OCI-LY7 (cell line): Measurements from ENCODE around the gene TMEM258. TPM values are rescaled to one million over a fixed set of nuclear protein-coding genes. Genes with fewer than 3 reads are reported as not detected.

Source experiments
- BruUV-seq: library from RNA; stranded (reverse); fragments of 400-500 nt; replicated peaks from 2 replicates; lab custom pipeline; 2021; lab: Mats Ljungman, UMichigan
- CTCF ChIA-PET: fragments of 300-600 bp; sonication (Branson Sonifier 250); formaldehyde crosslinking; loops from one replicate; lab custom pipeline; 2022; ENCODE audit warnings: antibody characterized with exemption; ENCODE audit not compliant: unreplicated experiment; lab: Charles Lee
- POLR2A ChIA-PET: fragments of 300-600 bp; sonication (Branson Sonifier 250); formaldehyde crosslinking; loops from one replicate; lab custom pipeline; 2022; ENCODE audit warnings: antibody characterized with exemption; lab: Charles Lee
- DNase-seq: peaks from one replicate; pipeline ENCODE4 v3.0.0-alpha.2; 2015; ENCODE audit warnings: low spot score
- H2AFZ ChIP-seq: fragments of 200-600 bp; sonication (generic), shearing (Covaris generic); 2 replicates; pipeline ENCODE4 v1.6.1; 2014; ENCODE audit warnings: mild to moderate bottlenecking, antibody characterized with exemption, low read length, moderate library complexity
- H3K27ac ChIP-seq: fragments of 200-600 bp; sonication (generic); 2 replicates; pipeline ENCODE4 v1.5.1; 2014; ENCODE audit warnings: mixed run types, low read depth, mild to moderate bottlenecking, moderate library complexity, low read length, inconsistent platforms; ENCODE audit not compliant: poor library complexity, severe bottlenecking
- H3K36me3 ChIP-seq: fragments of 200-600 bp; sonication (generic); 2 replicates; pipeline ENCODE4 v1.6.1; 2014; ENCODE audit warnings: mild to moderate bottlenecking, antibody characterized with exemption, low read length, moderate library complexity, mixed read lengths; ENCODE audit not compliant: insufficient read depth
- H3K4me1 ChIP-seq: fragments of 200-600 bp; sonication (generic); 2 replicates; pipeline ENCODE4 v1.5.1; 2014; ENCODE audit warnings: mild to moderate bottlenecking, low read length; ENCODE audit not compliant: insufficient read depth, poor library complexity, severe bottlenecking
- H3K4me2 ChIP-seq: fragments of 200-600 bp; sonication (generic); 2 replicates; pipeline ENCODE4 v1.6.1; 2014; ENCODE audit warnings: mild to moderate bottlenecking, low read length
- H3K4me3 ChIP-seq: fragments of 200-600 bp; sonication (generic); 2 replicates; pipeline ENCODE4 v1.5.1; 2014; ENCODE audit warnings: mild to moderate bottlenecking, low read depth, low read length; ENCODE audit not compliant: poor library complexity, severe bottlenecking
- H3K79me2 ChIP-seq: fragments of 200-600 bp; sonication (generic); 2 replicates; pipeline ENCODE4 v1.6.1; 2016; ENCODE audit warnings: low read depth, mild to moderate bottlenecking, low read length, moderate library complexity, mixed read lengths; ENCODE audit not compliant: insufficient read depth
- H3K9me2 ChIP-seq: fragments of 200-600 bp; sonication (generic); 2 replicates; pipeline ENCODE4 v1.6.1; 2016; ENCODE audit warnings: mild to moderate bottlenecking, low read length, mixed read lengths; ENCODE audit not compliant: insufficient read depth
- H3K9me3 ChIP-seq: fragments of 200-600 bp; sonication (generic); 2 replicates; pipeline ENCODE4 v1.6.1; 2014; ENCODE audit warnings: mild to moderate bottlenecking, mixed run types, low read length, mixed read lengths
- H4K20me1 ChIP-seq: fragments of 200-600 bp; sonication (generic); 2 replicates; pipeline ENCODE4 v1.6.1; 2014; ENCODE audit warnings: mild to moderate bottlenecking, antibody characterized with exemption, low read length, moderate library complexity, mixed read lengths; ENCODE audit not compliant: insufficient read depth
- EZH2phosphoT487 ChIP-seq: fragments of 200-600 bp; sonication (generic); IDR thresholded peaks from 2 replicates; pipeline ENCODE4 v1.6.1; 2018; ENCODE audit warnings: low read depth, borderline replicate concordance, mild to moderate bottlenecking, mixed run types, antibody characterized with exemption, low read length, moderate library complexity, mixed read lengths
- intact Hi-C: fragments of 100-400 bp; cut with micrococcal nuclease; formaldehyde crosslinking; loops from one replicate; pipeline ENCODE4 v1.10.0; 2022; ENCODE audit not compliant: unreplicated experiment
- total RNA-seq, 2 experiments: library from RNA; depleted of rRNA in 1 of 2; stranded (reverse); fragments of >200 nt in 1 of 2; shearing (Covaris generic) in 1 of 2; gene quantifications; 2 replicates each; pipeline ENCODE4 v1.2.3, GENCODE V29; 2014 to 2022
- TF ChIP-seq, protein P1 (sequence below): fragments of 200-600 bp; sonication (generic); conservative IDR thresholded peaks from 2 replicates; pipeline ENCODE4 v1.5.1; 2014; ENCODE audit warnings: mild to moderate bottlenecking, antibody characterized with exemption, low read length, moderate library complexity, mixed read lengths

TMEM258 gene
- total RNA-seq, 2 experiments from 2014 or later: 174 TPM

DNA sequence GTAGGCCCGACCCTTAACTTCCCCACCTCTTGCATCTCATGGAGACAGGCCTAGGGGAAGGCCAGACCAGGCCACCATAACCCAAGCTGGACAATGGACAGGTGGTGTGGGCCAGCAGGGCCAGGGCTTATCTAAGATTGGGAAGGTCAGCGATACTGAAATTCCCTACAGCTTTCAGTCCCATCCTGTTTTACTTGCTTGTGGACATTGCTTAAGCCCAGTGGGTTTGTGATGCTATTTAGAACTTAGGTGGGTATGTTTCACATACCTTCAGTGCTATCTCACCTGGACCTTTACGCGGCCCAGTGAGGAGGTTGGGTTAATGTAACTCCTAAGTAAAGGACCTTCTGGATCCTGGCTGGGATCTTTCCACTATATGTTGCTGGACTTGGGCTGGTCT lies 37.4 kb upstream of the TMEM258 start:
- no TSS peak for BruUV-seq
- H2AFZ ChIP-seq: no peak overlapping the region
- CTCF ChIA-PET: no interaction called here
- POLR2A ChIA-PET: no interaction called here
- intact Hi-C loops: no loop called here
- no peaks in the 10 kb centered on the region for H3K9me2 ChIP-seq
- no peak overlapping the region for H3K27ac ChIP-seq
- H3K9me3 ChIP-seq: no peaks in the 10 kb centered on the region
- H3K36me3 ChIP-seq: no peaks in the 10 kb centered on the region
- H3K4me3 ChIP-seq: no peak overlapping the region
- H3K79me2 ChIP-seq: no peaks in the 10 kb centered on the region
- no peaks in the 10 kb centered on the region for H4K20me1 ChIP-seq
- TF ChIP-seq, protein P1, sequence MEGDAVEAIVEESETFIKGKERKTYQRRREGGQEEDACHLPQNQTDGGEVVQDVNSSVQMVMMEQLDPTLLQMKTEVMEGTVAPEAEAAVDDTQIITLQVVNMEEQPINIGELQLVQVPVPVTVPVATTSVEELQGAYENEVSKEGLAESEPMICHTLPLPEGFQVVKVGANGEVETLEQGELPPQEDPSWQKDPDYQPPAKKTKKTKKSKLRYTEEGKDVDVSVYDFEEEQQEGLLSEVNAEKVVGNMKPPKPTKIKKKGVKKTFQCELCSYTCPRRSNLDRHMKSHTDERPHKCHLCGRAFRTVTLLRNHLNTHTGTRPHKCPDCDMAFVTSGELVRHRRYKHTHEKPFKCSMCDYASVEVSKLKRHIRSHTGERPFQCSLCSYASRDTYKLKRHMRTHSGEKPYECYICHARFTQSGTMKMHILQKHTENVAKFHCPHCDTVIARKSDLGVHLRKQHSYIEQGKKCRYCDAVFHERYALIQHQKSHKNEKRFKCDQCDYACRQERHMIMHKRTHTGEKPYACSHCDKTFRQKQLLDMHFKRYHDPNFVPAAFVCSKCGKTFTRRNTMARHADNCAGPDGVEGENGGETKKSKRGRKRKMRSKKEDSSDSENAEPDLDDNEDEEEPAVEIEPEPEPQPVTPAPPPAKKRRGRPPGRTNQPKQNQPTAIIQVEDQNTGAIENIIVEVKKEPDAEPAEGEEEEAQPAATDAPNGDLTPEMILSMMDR: no peak
- no peak for TF ChIP-seq EZH2phosphoT487
- no peak overlapping the region; the same call in 1 of the 2 replicates for H3K4me2 ChIP-seq
- peaks cover 18% of the 10 kb centered on the region for H3K4me1 ChIP-seq
- no peak for DNase-seq

DNA sequence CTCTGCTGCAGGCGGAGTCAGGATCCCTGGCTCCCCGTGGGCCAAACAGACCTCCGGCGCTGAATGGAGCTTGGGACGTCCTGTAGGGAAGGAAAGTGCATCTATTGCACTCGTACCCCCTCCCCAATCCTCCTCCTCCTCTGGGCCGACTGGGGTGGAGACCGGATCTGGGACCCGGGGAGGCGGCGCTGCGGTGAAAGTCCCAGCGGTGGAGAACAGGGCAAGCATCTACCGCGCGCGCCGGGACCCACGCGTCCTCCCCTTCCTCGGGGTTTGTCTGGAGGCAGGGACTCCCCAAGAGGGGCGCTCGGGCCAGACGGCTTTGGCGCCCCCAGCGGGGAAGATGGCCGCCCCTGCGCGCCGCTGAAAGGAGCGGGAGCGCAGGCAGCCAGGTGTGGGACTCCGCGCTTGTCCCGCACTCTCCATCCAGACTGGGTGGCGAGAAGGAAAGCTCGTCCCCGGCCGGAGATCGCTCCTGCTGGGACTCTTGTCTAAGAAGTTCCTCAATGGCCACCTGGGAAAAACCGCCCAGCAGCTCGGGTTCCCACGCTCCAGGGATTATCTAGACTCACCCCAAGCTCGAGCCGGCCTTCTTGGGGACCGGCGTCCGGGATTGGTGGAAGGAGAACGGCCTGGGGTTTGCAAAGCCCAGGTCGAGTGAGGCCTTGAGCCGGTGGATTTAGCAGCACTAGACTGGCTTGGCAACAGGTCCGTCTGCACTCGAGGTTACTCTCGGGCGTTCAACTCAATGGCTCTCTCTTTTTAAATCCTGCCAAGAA lies 36.4 kb upstream of the TMEM258 start:
- H3K79me2 ChIP-seq: no peaks in the 10 kb centered on the region
- intact Hi-C loops: no loop called here
- H4K20me1 ChIP-seq: no peaks in the 10 kb centered on the region
- no peak overlapping the region for H3K4me3 ChIP-seq
- H3K9me3 ChIP-seq: no peaks in the 10 kb centered on the region
- H3K4me2 ChIP-seq: peak overlapping the region; percentile 31; the same call in 1 of the 2 replicates
- H3K36me3 ChIP-seq: no peaks in the 10 kb centered on the region
- CTCF ChIA-PET: no interaction called here
- H3K27ac ChIP-seq: no peak overlapping the region
- no TSS peak for BruUV-seq
- no peak for TF ChIP-seq EZH2phosphoT487
- TF ChIP-seq, protein P1: no peak
- no peak overlapping the region for H2AFZ ChIP-seq
- H3K9me2 ChIP-seq: no peaks in the 10 kb centered on the region
- H3K4me1 ChIP-seq: peaks cover 8% of the 10 kb centered on the region
- POLR2A ChIA-PET: no interaction called here
- no peak for DNase-seq

GRCh38 chr11:61828379-61828628 lies 35.9 kb upstream of the TMEM258 start:
- H4K20me1 ChIP-seq: no peaks in the 10 kb centered on the region
- no peak overlapping the region for H3K27ac ChIP-seq
- H3K79me2 ChIP-seq: no peaks in the 10 kb centered on the region
- ChIA-PET CTCF (no interaction called here), POLR2A (no interaction called here)
- no peak overlapping the region for H2AFZ ChIP-seq
- no peak overlapping the region; the same call in 1 of the 2 replicates for H3K4me2 ChIP-seq
- no TSS peak for BruUV-seq
- H3K4me1 ChIP-seq: peaks cover 6% of the 10 kb centered on the region
- no peak overlapping the region for H3K4me3 ChIP-seq
- H3K36me3 ChIP-seq: no peaks in the 10 kb centered on the region
- no peaks in the 10 kb centered on the region for H3K9me2 ChIP-seq
- no peaks in the 10 kb centered on the region for H3K9me3 ChIP-seq
- DNase-seq: no peak
- intact Hi-C loops: no loop called here
- TF ChIP-seq EZH2phosphoT487: no peak; the same call in 1 of the 2 replicates
